Amniotic epithelial cell (primary cell): ENCODE data around the gene SLC13A4.
A peak's percentile ranks its signal among the peaks of the same experiment; 100 is the strongest.
"Not testable (repeated sequence)": the region's sequence is repeated elsewhere in the genome, so short reads cannot be mapped to it uniquely, and the experiment has no call there.

Source experiments
- DNase-seq: peaks from one replicate; pipeline ENCODE4 v3.0.0-alpha.2; 2010; ENCODE audit warnings: low read depth

Gene SLC13A4

GRCh38 chr7:135748770-135749169, 20.8 kb upstream of the SLC13A4 start, which contains the start of gene FAM180A:
TSS of gene FAM180A (minus strand) at chr7:135748813. CDS start at chr7:135748580, 233 bp downstream.
- DNase-seq, result peak; percentile 67

DNA sequence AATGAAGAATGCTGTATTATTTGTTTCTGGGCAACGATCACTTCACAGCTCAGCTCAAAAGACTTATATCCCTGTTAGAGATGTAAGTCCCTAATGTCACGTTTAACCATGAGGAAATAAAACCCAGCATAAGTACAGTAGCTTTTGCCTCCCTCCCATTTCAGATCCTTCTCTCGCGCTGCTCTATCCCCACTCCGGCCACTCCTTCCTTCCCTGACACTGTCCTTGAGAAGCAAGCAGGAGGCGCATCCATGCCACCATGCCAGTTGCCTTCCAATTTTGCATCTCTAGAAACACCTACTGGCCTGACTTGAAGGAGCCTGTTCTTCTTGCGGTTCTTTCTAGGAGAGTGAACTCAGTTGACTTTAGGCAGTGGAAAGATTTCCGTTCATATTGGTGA, 19.4 kb upstream of the SLC13A4 start:
- no peak for DNase-seq

DNA sequence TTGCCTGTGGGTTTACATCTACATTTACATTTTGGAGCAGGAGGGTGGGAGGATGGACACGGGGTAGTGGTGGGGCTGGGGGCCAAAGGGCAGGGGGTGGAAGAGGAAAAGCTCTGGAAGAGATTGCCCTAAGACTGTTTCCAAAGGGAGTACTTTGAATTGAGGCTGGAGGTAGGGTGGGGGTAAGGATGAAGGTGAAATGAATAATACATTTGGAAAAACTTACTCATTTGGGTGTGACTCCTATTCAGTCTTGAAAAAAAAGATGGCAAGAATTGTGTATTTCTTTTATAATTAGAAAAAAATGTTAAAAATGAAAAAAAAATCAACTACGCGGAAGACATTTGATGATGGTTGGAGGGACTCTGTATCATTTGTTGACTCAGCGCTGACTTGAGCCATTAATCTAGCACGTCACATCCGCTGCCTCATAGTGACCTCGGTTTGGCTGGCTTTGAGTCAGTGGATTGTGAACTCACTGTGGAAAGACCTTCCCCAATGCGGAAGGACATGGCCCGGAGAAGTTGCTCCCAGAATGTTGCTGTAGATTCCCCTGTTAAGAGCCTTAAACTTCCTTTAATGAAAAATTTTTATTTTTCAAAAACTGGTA, 17.8 kb upstream of the SLC13A4 start:
- peak; percentile 97 for DNase-seq

- DNase-seq, result peak; percentile 63
Measured at GRCh38 chr7:135744938-135745702, 17.1 kb upstream of the SLC13A4 start.

DNA sequence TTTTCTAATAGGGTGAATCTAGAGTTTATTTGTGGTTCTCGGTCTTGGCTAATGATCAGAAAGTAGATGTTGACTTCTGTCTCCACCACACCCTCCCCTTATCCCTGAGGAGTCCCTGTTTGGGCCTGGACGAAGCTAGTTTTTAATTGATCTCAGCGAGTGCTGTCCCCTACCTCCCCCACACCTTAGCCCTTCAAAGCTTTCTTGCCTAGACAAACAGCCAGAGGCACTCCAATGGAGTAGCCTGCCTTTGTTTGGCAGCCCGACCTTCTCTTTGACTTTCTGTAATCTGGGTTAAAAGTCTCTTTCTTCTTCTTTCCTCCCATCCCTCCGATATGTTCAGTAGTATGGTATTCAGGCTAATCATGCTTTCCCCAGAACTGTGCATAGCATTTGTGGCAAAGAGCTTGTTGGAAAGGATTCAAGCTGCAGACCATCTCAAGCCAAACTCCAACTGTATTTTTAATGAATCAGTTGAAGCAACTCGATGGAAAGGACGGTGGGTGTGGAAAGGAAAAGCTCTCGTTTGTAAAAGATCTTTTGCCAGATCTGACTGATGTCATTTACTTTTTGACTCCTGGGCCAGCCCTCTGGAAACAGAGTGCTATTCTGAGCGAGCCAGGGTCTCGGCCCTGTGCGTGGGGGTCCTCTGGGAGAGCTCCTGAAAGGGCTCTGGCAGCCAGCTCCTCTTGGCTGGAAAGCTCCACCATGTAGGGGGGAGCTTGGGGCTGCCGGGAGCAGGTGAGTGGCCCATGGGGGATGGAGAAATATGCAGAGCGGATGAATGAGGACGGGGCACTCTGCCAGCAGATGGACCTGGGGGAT, 16.1 kb upstream of the SLC13A4 start:
- no peak for DNase-seq

GRCh38 chr7:135742371-135742770, 14.4 kb upstream of the SLC13A4 start:
- no peak for DNase-seq

GRCh38 chr7:135741905-135742304, 13.9 kb upstream of the SLC13A4 start:
- no peak for DNase-seq

DNA sequence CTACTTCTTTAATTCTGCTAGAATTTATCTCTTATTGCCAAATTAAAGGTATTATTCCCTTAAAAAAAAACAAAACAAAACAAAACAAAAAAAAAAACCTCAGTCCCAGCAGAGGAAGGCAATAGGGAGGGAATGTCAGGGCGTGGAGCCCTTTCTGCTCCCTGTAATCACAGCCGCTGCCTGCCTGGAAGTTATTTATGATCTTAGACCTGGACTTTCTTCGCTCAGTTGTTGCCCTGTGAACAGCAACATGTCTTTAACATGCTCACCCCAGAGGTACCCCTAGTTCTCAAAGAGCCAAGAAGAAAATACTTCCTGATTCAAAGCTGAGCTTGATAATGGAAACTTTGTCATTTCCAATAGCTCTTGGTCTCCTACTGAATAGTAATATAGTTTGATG, 12.9 kb upstream of the SLC13A4 start:
- DNase-seq, result no peak

DNA sequence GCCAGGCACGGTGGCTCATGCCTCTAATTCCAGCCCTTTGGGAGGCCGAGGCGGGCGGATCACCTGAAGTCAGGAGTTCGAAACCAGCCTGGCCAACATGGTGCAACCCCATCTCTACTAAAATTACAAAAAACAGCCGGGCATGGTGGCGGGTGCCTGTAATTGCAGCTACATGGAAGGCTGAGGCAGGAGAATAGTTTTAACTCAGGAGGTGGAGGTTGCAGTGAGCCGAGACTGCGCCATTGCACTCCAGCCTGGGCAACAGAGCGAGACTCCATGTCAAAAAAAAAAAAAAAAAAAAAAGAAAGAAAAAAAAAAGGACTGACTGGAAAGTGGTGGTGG, 9.3 kb upstream of the SLC13A4 start:
- DNase-seq, result not testable (repeated sequence)

- DNase-seq, result no peak
Measured at GRCh38 chr7:135736586-135737305, 8.8 kb upstream of the SLC13A4 start.

DNA sequence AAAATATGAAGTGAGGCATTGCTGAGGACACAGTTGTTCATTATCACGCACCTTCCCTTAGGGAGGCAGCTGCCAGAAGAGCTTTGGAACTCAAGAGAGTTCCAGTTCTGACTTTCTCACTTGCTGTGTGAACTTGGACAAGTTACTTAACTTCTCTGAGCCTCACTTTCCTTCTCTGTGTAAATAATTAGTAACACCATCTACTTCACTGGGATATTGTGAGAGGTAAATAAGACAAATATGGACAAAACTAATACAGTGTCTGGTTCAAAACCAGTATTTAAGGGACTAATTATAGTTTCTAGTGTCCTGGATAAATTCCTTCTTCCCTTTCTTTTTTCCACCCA, 6.3 kb upstream of the SLC13A4 start:
- DNase-seq, result no peak

DNA sequence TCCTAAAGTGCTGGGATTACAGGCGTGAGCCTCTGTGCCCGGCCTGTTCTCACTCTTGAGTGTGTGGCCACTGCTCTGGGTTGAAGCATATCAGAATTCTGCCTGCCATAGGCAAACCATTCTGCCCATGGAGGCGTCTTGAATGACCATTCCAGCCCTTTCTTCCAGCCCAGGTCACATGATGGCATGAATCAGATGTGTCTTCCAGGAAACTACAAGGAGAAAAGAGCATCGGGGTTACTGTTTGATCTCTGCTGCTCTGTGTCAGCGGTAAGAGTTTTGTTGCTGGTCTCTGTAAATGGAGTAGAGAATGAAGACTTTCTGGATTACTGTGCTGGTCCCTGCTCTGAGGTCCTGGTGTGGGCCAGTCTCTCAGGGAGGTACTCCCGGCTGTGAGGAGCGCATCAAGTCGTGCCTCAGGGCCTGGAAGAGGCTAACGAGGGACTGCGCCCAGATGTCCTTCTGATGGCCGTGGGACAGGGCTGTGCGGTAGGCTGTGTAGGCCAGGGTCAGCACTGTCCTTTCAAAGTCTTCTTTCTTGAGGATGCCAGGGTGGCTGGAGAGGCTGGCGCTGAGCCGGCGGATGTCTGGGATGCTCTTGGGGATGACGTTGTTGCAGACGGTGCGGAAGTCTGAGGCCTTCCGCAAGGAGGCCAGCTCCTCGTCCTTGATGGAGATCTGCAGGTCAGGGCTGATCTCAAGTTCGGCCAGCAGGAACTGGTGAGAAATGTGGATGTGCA, 5.8 kb upstream of the SLC13A4 start:
- DNase-seq, result no peak

DNA sequence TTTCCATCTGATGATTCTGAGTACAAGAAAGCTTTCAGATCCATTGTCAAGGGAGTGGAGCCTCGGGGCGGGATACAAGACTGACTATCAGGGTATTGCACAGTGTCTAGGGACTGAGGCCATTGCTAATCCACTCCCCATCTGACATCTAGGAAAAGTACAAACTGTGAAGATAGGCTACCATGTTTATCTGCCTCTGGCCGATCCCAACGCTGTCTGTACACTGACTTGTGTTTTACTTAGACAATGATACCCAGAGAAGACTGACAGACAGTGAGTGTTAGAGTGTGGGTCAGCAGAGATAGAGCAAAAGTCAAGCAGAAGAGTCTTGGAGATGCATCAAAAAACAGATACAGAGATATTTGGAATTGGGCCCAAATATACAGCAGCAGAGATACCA, 3.1 kb upstream of the SLC13A4 start:
- no peak for DNase-seq

DNA sequence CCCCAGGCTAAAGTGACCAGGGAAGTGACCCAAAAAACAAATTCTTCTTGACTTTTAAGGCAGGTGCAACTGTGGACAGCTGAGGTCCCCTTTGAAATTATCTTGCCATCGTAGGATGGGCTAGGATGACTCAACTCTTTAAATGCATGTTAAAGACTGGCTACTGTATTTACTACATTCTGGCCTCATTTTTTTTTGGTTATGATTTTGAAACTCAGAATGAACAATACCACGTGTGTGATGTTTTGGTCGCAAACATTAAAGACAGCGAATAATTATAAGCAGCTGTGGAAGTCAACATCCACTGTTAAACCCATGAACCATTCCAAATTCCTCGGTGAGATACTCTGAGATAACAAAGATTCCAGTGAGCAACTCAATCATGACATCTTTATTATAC, 1.2 kb upstream of the SLC13A4 start:
- no peak for DNase-seq

GRCh38 chr7:135726911-135727673, 894 bp downstream of the SLC13A4 start:
- DNase-seq, result no peak

DNA sequence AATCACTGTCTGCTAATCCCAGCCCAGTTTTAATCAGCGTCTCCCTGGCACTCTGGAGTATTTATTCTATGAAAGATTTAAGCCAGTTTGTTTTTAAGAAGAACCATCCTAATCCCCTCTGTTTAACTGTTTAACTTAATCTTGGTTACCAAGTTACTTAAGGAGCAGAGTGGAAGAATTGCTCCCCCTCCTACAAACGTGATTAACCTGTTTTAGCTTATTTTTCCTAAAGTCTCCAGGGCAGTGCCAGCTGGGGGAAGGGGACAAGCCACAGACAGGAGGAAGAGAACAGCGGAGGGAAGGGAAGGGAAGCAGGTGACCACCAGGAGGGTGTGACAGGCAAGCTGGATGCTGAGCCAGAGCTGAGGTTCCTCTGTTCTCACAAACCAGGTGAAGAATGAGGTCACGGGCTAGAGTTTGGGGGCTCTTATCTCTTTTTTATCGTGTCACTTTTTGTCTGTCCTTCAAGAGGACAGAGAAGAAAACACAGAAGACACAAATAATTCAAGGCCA, 1.7 kb downstream of the SLC13A4 start:
- DNase-seq, result no peak

DNA sequence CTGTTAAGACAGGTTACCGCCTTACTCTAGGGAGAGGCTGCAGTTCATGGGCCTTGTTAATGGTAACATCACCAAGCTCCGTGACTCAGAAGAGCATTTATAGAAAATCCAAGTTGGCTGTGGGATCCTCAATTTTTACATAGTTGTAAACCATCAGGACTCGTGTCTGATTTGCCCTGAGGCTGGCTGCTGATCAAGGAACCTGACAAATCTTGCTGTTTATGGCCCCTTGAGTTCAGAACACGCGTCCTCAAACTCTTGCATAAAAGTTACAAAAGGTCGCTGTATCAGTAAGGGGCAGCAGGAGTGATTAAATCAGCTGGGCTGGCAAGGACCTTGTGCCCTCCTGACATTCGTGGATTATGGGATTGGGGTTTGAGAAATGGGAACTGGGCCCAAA, 4.6 kb downstream of the SLC13A4 start:
- peak; percentile 52 for DNase-seq

GRCh38 chr7:135721198-135721820, 6.7 kb downstream of the SLC13A4 start:
- DNase-seq, result no peak

DNA sequence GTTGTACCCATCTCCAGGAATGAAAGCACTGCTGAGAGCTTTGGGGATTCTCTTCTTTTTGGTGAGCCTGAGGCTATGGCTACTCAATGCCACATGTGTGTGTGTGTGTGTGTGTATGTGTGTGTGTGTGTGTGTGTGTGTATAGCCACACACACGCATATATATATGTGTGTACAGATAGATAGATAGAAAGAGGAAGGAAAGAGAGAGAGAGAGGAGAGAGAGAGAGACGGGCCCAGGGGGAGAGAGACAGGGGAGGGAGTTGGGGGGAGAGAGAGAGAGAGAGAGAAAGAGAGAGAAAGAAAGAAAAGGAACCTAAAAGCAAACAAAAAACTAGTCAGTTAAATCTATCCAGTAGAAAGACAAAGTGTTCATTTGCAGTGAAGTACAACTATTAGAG, 8.3 kb downstream of the SLC13A4 start:
- DNase-seq, result no peak

DNA sequence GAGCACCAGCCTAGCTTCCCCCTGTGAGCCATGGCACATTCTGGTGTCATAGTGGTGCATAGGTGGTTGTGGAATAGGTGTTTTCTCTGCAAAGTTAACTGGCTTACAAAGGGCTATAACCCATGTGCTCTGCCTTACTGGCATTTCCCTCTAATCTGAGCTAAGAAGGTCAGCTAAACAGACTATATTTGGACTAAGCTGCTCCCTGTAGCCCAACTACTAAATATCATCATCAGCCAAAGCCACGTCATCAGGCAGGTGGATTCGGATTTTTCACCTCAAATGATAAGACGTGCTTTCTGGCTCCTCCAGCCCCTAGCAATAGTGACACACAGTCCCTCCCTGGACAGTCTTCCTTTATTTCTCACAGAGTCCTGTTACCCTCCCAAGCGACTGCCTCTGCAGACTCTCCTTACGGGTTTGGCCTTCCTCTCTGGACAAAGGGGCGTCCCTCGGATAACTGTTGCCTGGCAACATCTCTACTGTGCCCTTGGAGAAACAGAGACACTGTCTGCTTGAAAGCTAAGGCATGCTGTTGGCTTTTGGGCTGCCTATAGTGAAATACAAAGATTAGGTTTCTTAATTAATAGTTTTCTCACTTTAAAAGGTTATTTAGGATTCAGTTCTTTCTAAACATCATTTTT, 9.1 kb downstream of the SLC13A4 start:
- no peak for DNase-seq
